Spleen (tissue), 11 donors: ENCODE measurements around the gene GALNT12. TPM values are rescaled to one million over a fixed set of nuclear protein-coding genes. Genes with fewer than 3 reads are reported as not detected.

Experiments used
- DNase-seq: peaks from one replicate; pipeline ENCODE4 v3.0.0-alpha.2; 2020
- H3K27ac ChIP-seq, 8 donors: fragments of 200-600 bp; sonication (generic) in 7 of 8; 1 replicate in 4 of 8; 2 replicates in 4 of 8; pipeline versions ENCODE4 v1.5.0 to v1.8.0; 2016 to 2021; ENCODE audit warnings: inconsistent platforms in 4 of 8, mild to moderate bottlenecking in 4 of 8, moderate library complexity in 1 of 8
- H3K27me3 ChIP-seq, 7 donors: fragments of 200-600 bp; sonication (generic) in 6 of 7; replicated peaks in 1 of 7; 1 replicate in 4 of 7; 2 replicates in 3 of 7; pipeline versions ENCODE4 v1.5.0 to v1.8.0; 2016 to 2021; ENCODE audit warnings: inconsistent platforms in 3 of 7, mild to moderate bottlenecking in 1 of 7
- H3K36me3 ChIP-seq, 6 donors: fragments of 200-600 bp; sonication (generic) in 5 of 6; 1 replicate in 4 of 6; 2 replicates in 2 of 6; pipeline versions ENCODE4 v1.5.0 to v1.8.0; 2016 to 2021; ENCODE audit warnings: inconsistent platforms in 2 of 6
- H3K4me1 ChIP-seq, 6 donors: fragments of 200-600 bp; sonication (generic) in 5 of 6; 1 replicate in 3 of 6; 2 replicates in 3 of 6; pipeline versions ENCODE4 v1.5.0 to v1.8.0; 2016 to 2021; ENCODE audit warnings: inconsistent platforms in 3 of 6
- H3K4me3 ChIP-seq, 8 donors: fragments of 200-600 bp; sonication (generic) in 7 of 8; 1 replicate in 4 of 8; 2 replicates in 4 of 8; pipeline versions ENCODE4 v1.5.0 to v1.8.0; 2016 to 2021; ENCODE audit warnings: inconsistent platforms in 4 of 8, mild to moderate bottlenecking in 4 of 8, moderate library complexity in 2 of 8
- H3K9me3 ChIP-seq, 8 donors: fragments of 200-600 bp; sonication (generic) in 7 of 8; 1 replicate in 4 of 8; 2 replicates in 4 of 8; pipeline versions ENCODE4 v1.5.0 to v1.8.0; 2016 to 2021; ENCODE audit warnings: inconsistent platforms in 4 of 8
- CTCF ChIP-seq, 11 experiments: fragments of 200-600 bp in 7 of 11; fragments of 450-650 bp in 4 of 11; sonication (generic) in 4 of 11; IDR thresholded peaks in 8 of 11; conservative IDR thresholded peaks in 3 of 11; 1 replicate in 7 of 11; 2 replicates in 4 of 11; pipeline versions ENCODE4 v1.4.0 to v1.8.0; 2016 to 2021; ENCODE audit warnings: antibody characterized with exemption in 11 of 11, inconsistent platforms in 4 of 11, mild to moderate bottlenecking in 1 of 11
- POLR2A ChIP-seq, 3 donors: fragments of 450-650 bp; IDR thresholded peaks; one replicate each; pipeline ENCODE4 v1.5.1; 2017; ENCODE audit warnings: antibody characterized with exemption in 3 of 3, mild to moderate bottlenecking in 1 of 3
- POLR2AphosphoS5 ChIP-seq, 3 donors: sonication (generic); formaldehyde crosslinking; IDR thresholded peaks; one replicate each; pipeline ENCODE4 v1.5.1; 2017; ENCODE audit warnings: antibody characterized with exemption in 3 of 3
- WGBS, 5 donors: extraction: QIAGEN DNeasy Blood & Tissue Kit in 3 of 5; methylation state at CpG; one replicate each; pipeline versions ENCODE4 v1.1.5 to v1.1.7; 2013 to 2018; 5-methylcytosine and 5-hydroxymethylcytosine counted together
- intact Hi-C: fragments of 100-400 bp; cut with DNase I; formaldehyde crosslinking; loops from one replicate; pipeline ENCODE4 v1.15.0; 2023; ENCODE audit warnings: low total_unique reads
- polyA plus RNA-seq, 3 donors: library from polyadenylated mRNA; stranded (reverse); fragments of 200-250 nt; gene quantifications; one replicate each; pipeline ENCODE4 v1.2.1, GENCODE V29; 2013
- total RNA-seq, 7 donors: library from RNA; depleted of rRNA in 3 of 7; stranded (reverse); fragments of >200 nt in 3 of 7; fragmentation: NEBNext Ultra II Directional in 4 of 7; extraction: Animal tissue kit (Norgen Biotek cat#: 25700) in 4 of 7; gene quantifications; one replicate each; pipeline versions ENCODE4 v1.1.0 to v1.2.1, GENCODE V29; 2016 to 2021
- donor health status: healthy with polysubstance abuse.
- donor health status: DM: no; HTN: no; CAD: no; lungs with moderate emphysema.
- donor health status: DM: no; HTN: no; CAD: no.
- donor health status: Bipolar disorder and iron deficiency.
- donor health status: healthy.
- donor health status: DM: no; HTN: no; CAD: no.
- donor health status: DM: yes; HTN: yes; CAD: no.

GALNT12 gene
- total and polyA plus RNA-seq, 10 donors, result 1.2 to 3.2 (median 2.5) TPM

- WGBS, 5 donors, result 81 to 94% (median 90%) methylated on average over 14 to 16 of the region's 16 CpGs
- H3K4me1 ChIP-seq, result no peaks in the 10 kb centered on the region
- H3K27me3 ChIP-seq, result no peaks in the 10 kb centered on the region
- TF ChIP-seq POLR2AphosphoS5 (IDR thresholded peaks at IDR 0.05), result no peak
- no peak for TF ChIP-seq POLR2A (IDR thresholded peaks at IDR 0.05)
- TF ChIP-seq CTCF (IDR thresholded peaks at IDR 0.05 in 8 of 11, conservative IDR thresholded peaks at IDR 0.05 in 3 of 11), result no peak
- peaks cover 0 to 44% (median 0%) of the 10 kb centered on the region in 6 donors for H3K36me3 ChIP-seq
- no peak for DNase-seq
- H3K9me3 ChIP-seq, result no peaks in the 10 kb centered on the region
- intact Hi-C loops, result no loop called here
- no peak overlapping the region for H3K27ac ChIP-seq
- no peak overlapping the region for H3K4me3 ChIP-seq
These were observed 23.8 kb upstream of the GALNT12 start for GRCh38 chr9:98783518-98784226.

GRCh38 chr9:98784831-98785806, 22.4 kb upstream of the GALNT12 start:
- H3K4me1 ChIP-seq, result no peaks in the 10 kb centered on the region
- TF ChIP-seq POLR2AphosphoS5 (IDR thresholded peaks at IDR 0.05) (no peak), CTCF (IDR thresholded peaks at IDR 0.05 in 8 of 11, conservative IDR thresholded peaks at IDR 0.05 in 3 of 11) (no peak), POLR2A (IDR thresholded peaks at IDR 0.05) (no peak)
- H3K27ac ChIP-seq, result no peak overlapping the region
- H3K27me3 ChIP-seq, result no peaks in the 10 kb centered on the region
- no peaks in the 10 kb centered on the region for H3K9me3 ChIP-seq
- 78 to 90% (median 85%) methylated on average over 11 of the region's 11 CpGs for WGBS, 5 donors
- intact Hi-C loops, result no loop called here
- no peak overlapping the region for H3K4me3 ChIP-seq
- H3K36me3 ChIP-seq, result peaks cover 0 to 54% (median 4%) of the 10 kb centered on the region in 6 donors
- DNase-seq, result no peak

- H3K4me3 ChIP-seq, result no peak overlapping the region
- no peak for DNase-seq
- no peak overlapping the region for H3K27ac ChIP-seq
- 70 to 93% (median 87%) methylated on average over 4 of the region's 4 CpGs for WGBS, 5 donors
- H3K27me3 ChIP-seq, result no peaks in the 10 kb centered on the region
- H3K4me1 ChIP-seq, result peaks cover 0 to 12% (median 4%) of the 10 kb centered on the region in 6 donors
- peaks cover 0 to 46% (median 4%) of the 10 kb centered on the region in 6 donors for H3K36me3 ChIP-seq
- H3K9me3 ChIP-seq, result no peaks in the 10 kb centered on the region
- no peak for TF ChIP-seq POLR2A (IDR thresholded peaks at IDR 0.05)
- no peak for TF ChIP-seq POLR2AphosphoS5 (IDR thresholded peaks at IDR 0.05)
- TF ChIP-seq CTCF (IDR thresholded peaks at IDR 0.05 in 8 of 11, conservative IDR thresholded peaks at IDR 0.05 in 3 of 11), result no peak
- intact Hi-C loops, result no loop called here
These were observed 20.5 kb upstream of the GALNT12 start for GRCh38 chr9:98786750-98787510.
